Measurements from ENCODE around the gene SAMD11. TPM values are rescaled to one million over a fixed set of nuclear protein-coding genes. Genes with fewer than 3 reads are reported as not detected.
A peak's percentile ranks its signal among the peaks of the same experiment; 100 is the strongest.

SAMD11 gene
- total and polyA plus RNA-seq, 2 donors (not counting 1 experiment from before 2014, with no cell fraction given), result not detected

- Histone ChIP-seq H3K9ac (ENCODE audit: low read length) (no peak overlapping the region), H3K4me3 (ENCODE audit: control extremely low read depth in 1 of 5, extremely low read depth in 1 of 5, insufficient read depth in 1 of 5, low read depth in 2 of 5, low read length in 4 of 5) (no peak overlapping the region), H3K4me1 (ENCODE audit: control insufficient read depth in 2 of 2, insufficient read depth in 2 of 2, low read length in 2 of 2) (peaks cover 16 to 18% of the 10 kb centered on the region in 2 donors), H3K27ac (ENCODE audit: low read length in 2 of 2) (no peak overlapping the region), H3K36me3 (replicated peaks in 1 of 2; ENCODE audit: control extremely low read depth in 1 of 2, control insufficient read depth in 1 of 2, extremely low read depth in 1 of 2, insufficient read depth in 2 of 2, low read length in 1 of 2) (no peaks in the 10 kb centered on the region), H3K79me2 (ENCODE audit: control insufficient read depth, insufficient read depth, low read length) (no peaks in the 10 kb centered on the region), H3K9me3 (ENCODE audit: control extremely low read depth in 1 of 3, control insufficient read depth in 2 of 3, insufficient read depth in 1 of 3, low read length in 2 of 3) (peaks cover 0 to 14% (median 0%) of the 10 kb centered on the region in 3 donors), H3K4me2 (replicated peaks; ENCODE audit: low read depth, low read length, poor library complexity, severe bottlenecking) (no peak overlapping the region), H3K27me3 (replicated peaks in 1 of 4; ENCODE audit: control extremely low read depth in 1 of 4, control insufficient read depth in 3 of 4, insufficient read depth in 4 of 4, low read length in 3 of 4) (peaks cover 0 to 79% (median 22%) of the 10 kb centered on the region in 4 experiments), H4K20me1 (ENCODE audit: control insufficient read depth, insufficient read depth, low read length, poor library complexity, severe bottlenecking) (no peaks in the 10 kb centered on the region), H2AFZ (ENCODE audit: insufficient read depth, low read depth, low read length, poor library complexity, severe bottlenecking) (no peak overlapping the region)
- ChIA-PET CTCF (no interaction called here), POLR2A (no interaction called here)
- Mint-ChIP-seq H3K4me3 (no peak overlapping the region), H3K27ac (peak overlapping the region; percentile 10), H3K4me1 (peaks cover 9% of the 10 kb centered on the region), H3K27me3 (peaks cover 31% of the 10 kb centered on the region), H3K9me3 (ENCODE audit: insufficient read depth) (no peaks in the 10 kb centered on the region)
- ATAC-seq (ENCODE audit: low read depth) (no peak), DNase-seq (no peak)
- intact Hi-C loops (cut with micrococcal nuclease), result no loop called here
- TF ChIP-seq EZH2 (IDR thresholded peaks at IDR 0.05; ENCODE audit: borderline replicate concordance, insufficient read depth, low read depth, low read length, poor library complexity, severe bottlenecking) (no peak), CTCF (IDR thresholded peaks at IDR 0.05) (no peak)
- WGBS (ENCODE audit: insufficient coverage), result 85% methylated on average over 31 of the region's 34 CpGs
Observed at GRCh38 chr1:971751-972506, 48.2 kb downstream of the SAMD11 start.

- TF ChIP-seq EZH2 (IDR thresholded peaks at IDR 0.05; ENCODE audit: borderline replicate concordance, insufficient read depth, low read depth, low read length, poor library complexity, severe bottlenecking), result no peak
- no peak for TF ChIP-seq CTCF (IDR thresholded peaks at IDR 0.05)
- Histone ChIP-seq H4K20me1 (ENCODE audit: control insufficient read depth, insufficient read depth, low read length, poor library complexity, severe bottlenecking) (no peaks in the 10 kb centered on the region), H3K79me2 (ENCODE audit: control insufficient read depth, insufficient read depth, low read length) (no peaks in the 10 kb centered on the region), H3K4me1 (ENCODE audit: control insufficient read depth in 2 of 2, insufficient read depth in 2 of 2, low read length in 2 of 2) (peaks cover 10% of the 10 kb centered on the region in 2 donors), H3K27me3 (replicated peaks in 1 of 4; ENCODE audit: control extremely low read depth in 1 of 4, control insufficient read depth in 3 of 4, insufficient read depth in 4 of 4, low read length in 3 of 4) (peaks cover 0 to 74% (median 19%) of the 10 kb centered on the region in 4 experiments), H3K36me3 (replicated peaks in 1 of 2; ENCODE audit: control extremely low read depth in 1 of 2, control insufficient read depth in 1 of 2, extremely low read depth in 1 of 2, insufficient read depth in 2 of 2, low read length in 1 of 2) (no peaks in the 10 kb centered on the region), H3K4me3 (ENCODE audit: control extremely low read depth in 1 of 5, extremely low read depth in 1 of 5, insufficient read depth in 1 of 5, low read depth in 2 of 5, low read length in 4 of 5) (no peak overlapping the region), H3K4me2 (replicated peaks; ENCODE audit: low read depth, low read length, poor library complexity, severe bottlenecking) (no peak overlapping the region), H2AFZ (ENCODE audit: insufficient read depth, low read depth, low read length, poor library complexity, severe bottlenecking) (no peak overlapping the region), H3K27ac (ENCODE audit: low read length in 2 of 2) (no peak overlapping the region), H3K9ac (ENCODE audit: low read length) (no peak overlapping the region), H3K9me3 (ENCODE audit: control extremely low read depth in 1 of 3, control insufficient read depth in 2 of 3, insufficient read depth in 1 of 3, low read length in 2 of 3) (peaks cover 0 to 14% (median 0%) of the 10 kb centered on the region in 3 donors)
- Mint-ChIP-seq H3K4me3 (no peak overlapping the region), H3K9me3 (ENCODE audit: insufficient read depth) (no peaks in the 10 kb centered on the region), H3K27ac (no peak overlapping the region), H3K4me1 (peaks cover 7% of the 10 kb centered on the region), H3K27me3 (peaks cover 31% of the 10 kb centered on the region)
- CTCF ChIA-PET, result no interaction called here
- WGBS (ENCODE audit: insufficient coverage), result 87% methylated on average over 27 of the region's 28 CpGs
- POLR2A ChIA-PET, result no interaction called here
- ATAC-seq (ENCODE audit: low read depth), result no peak
- DNase-seq, result no peak
- intact Hi-C loops (cut with micrococcal nuclease), result no loop called here
Observed at GRCh38 chr1:972726-973458, 49.2 kb downstream of the SAMD11 start.
